Upper lobe of right lung (tissue), 1 donor: Measurements from ENCODE around the gene CAPZA1. TPM values are rescaled to one million over a fixed set of nuclear protein-coding genes. Genes with fewer than 3 reads are reported as not detected.

Experiments
- ATAC-seq: fragments of 200-7000 bp; cut with Tn5 transposase; one replicate; pipeline ENCODE4 v1.9.1; 2020; ENCODE audit warnings: mild to moderate bottlenecking, moderate library complexity
- DNase-seq: peaks from one replicate; pipeline ENCODE4 v3.0.0-alpha.2; 2020
- H3K27ac ChIP-seq: fragments of 200-600 bp; one replicate; pipeline ENCODE4 v1.8.0; 2022
- H3K27me3 ChIP-seq: fragments of 200-600 bp; one replicate; pipeline ENCODE4 v1.8.0; 2022; ENCODE audit warnings: mild to moderate bottlenecking
- H3K36me3 ChIP-seq: fragments of 200-600 bp; one replicate; pipeline ENCODE4 v1.8.0; 2022
- H3K4me1 ChIP-seq: fragments of 200-600 bp; one replicate; pipeline ENCODE4 v1.8.0; 2022
- H3K4me3 ChIP-seq: fragments of 200-600 bp; one replicate; pipeline ENCODE4 v1.8.0; 2022; ENCODE audit warnings: mild to moderate bottlenecking
- H3K9me3 ChIP-seq: fragments of 200-600 bp; one replicate; pipeline ENCODE4 v1.8.0; 2022
- CTCF ChIP-seq: fragments of 200-600 bp; IDR thresholded peaks from one replicate; pipeline ENCODE4 v1.8.0; 2022; ENCODE audit warnings: antibody characterized with exemption
- intact Hi-C: fragments of 100-400 bp; cut with DNase I; formaldehyde crosslinking; loops from one replicate; pipeline ENCODE4 v1.11.0; 2022
- total RNA-seq: library from RNA; stranded (reverse); fragmentation: NEBNext Ultra II Directional; extraction: Animal tissue kit (Norgen Biotek cat#: 25700); gene quantifications from one replicate; pipeline ENCODE4 v1.2.1, GENCODE V29; 2021
- donor health status: DM: no; HTN: yes; CAD: no; lungs with severe emphysema.

CAPZA1 gene
- total RNA-seq, 1 donor from 2014 or later, result 123 TPM

GRCh38 chr1:112676543-112676942 is 56.9 kb downstream of the CAPZA1 start:
- Histone ChIP-seq H3K4me3 (no peak overlapping the region), H3K9me3 (no peaks in the 10 kb centered on the region), H3K36me3 (peaks cover 4% of the 10 kb centered on the region), H3K4me1 (peaks cover 19% of the 10 kb centered on the region), H3K27me3 (no peaks in the 10 kb centered on the region), H3K27ac (no peak overlapping the region)
- intact Hi-C loops, result no loop called here
- no peak for TF ChIP-seq CTCF
- no peak for ATAC-seq
- no peak for DNase-seq

GRCh38 chr1:112677501-112677900 is 57.9 kb downstream of the CAPZA1 start:
- no peak overlapping the region for H3K4me3 ChIP-seq
- peaks cover 19% of the 10 kb centered on the region for H3K4me1 ChIP-seq
- no peaks in the 10 kb centered on the region for H3K36me3 ChIP-seq
- DNase-seq (no peak), ATAC-seq (no peak)
- H3K27me3 ChIP-seq, result no peaks in the 10 kb centered on the region
- intact Hi-C loops, result no loop called here
- no peaks in the 10 kb centered on the region for H3K9me3 ChIP-seq
- no peak overlapping the region for H3K27ac ChIP-seq
- no peak for TF ChIP-seq CTCF

GRCh38 chr1:112678605-112679004 is 59.0 kb downstream of the CAPZA1 start:
- intact Hi-C loops, result no loop called here
- no peak overlapping the region for H3K4me3 ChIP-seq
- no peak for DNase-seq
- H3K27me3 ChIP-seq, result no peaks in the 10 kb centered on the region
- ATAC-seq, result no peak
- peaks cover 15% of the 10 kb centered on the region for H3K4me1 ChIP-seq
- no peaks in the 10 kb centered on the region for H3K36me3 ChIP-seq
- H3K9me3 ChIP-seq, result no peaks in the 10 kb centered on the region
- no peak overlapping the region for H3K27ac ChIP-seq
- TF ChIP-seq CTCF, result no peak

- DNase-seq (no peak), ATAC-seq (no peak)
- Histone ChIP-seq H3K36me3 (peaks cover 19% of the 10 kb centered on the region), H3K27ac (no peak overlapping the region), H3K9me3 (no peaks in the 10 kb centered on the region), H3K4me3 (no peak overlapping the region), H3K4me1 (no peaks in the 10 kb centered on the region), H3K27me3 (no peaks in the 10 kb centered on the region)
- intact Hi-C loops, result no loop called here
- no peak for TF ChIP-seq CTCF
These were observed 66.3 kb downstream of the CAPZA1 start for GRCh38 chr1:112685913-112686312.

- H3K27me3 ChIP-seq, result no peaks in the 10 kb centered on the region
- TF ChIP-seq CTCF, result no peak
- H3K9me3 ChIP-seq, result no peaks in the 10 kb centered on the region
- no peak for DNase-seq
- H3K4me1 ChIP-seq, result no peaks in the 10 kb centered on the region
- no peak overlapping the region for H3K27ac ChIP-seq
- intact Hi-C loops, result no loop called here
- no peak for ATAC-seq
- H3K36me3 ChIP-seq, result peaks cover 22% of the 10 kb centered on the region
- H3K4me3 ChIP-seq, result no peak overlapping the region
These were observed 66.8 kb downstream of the CAPZA1 start for GRCh38 chr1:112686417-112686816.

GRCh38 chr1:112686835-112687234 is 67.2 kb downstream of the CAPZA1 start:
- H3K27me3 ChIP-seq, result no peaks in the 10 kb centered on the region
- H3K27ac ChIP-seq, result no peak overlapping the region
- H3K36me3 ChIP-seq, result peaks cover 27% of the 10 kb centered on the region
- no peaks in the 10 kb centered on the region for H3K9me3 ChIP-seq
- intact Hi-C loops, result no loop called here
- H3K4me3 ChIP-seq, result no peak overlapping the region
- ATAC-seq (no peak), DNase-seq (no peak)
- H3K4me1 ChIP-seq, result no peaks in the 10 kb centered on the region
- TF ChIP-seq CTCF, result no peak
